H1 (cell line): Measurements from ENCODE around the gene RUVBL1. TPM values are rescaled to one million over a fixed set of nuclear protein-coding genes. Genes with fewer than 3 reads are reported as not detected.

Source experiments
- CTCF ChIA-PET: fragments of 300-600 bp; sonication (Branson Sonifier 250); formaldehyde crosslinking; loops from one replicate; lab custom pipeline; 2021; ENCODE audit not compliant: partially characterized antibody; lab: Charles Lee
- POLR2A ChIA-PET: fragments of 300-600 bp; sonication (Branson Sonifier 250); formaldehyde crosslinking; loops from one replicate; lab custom pipeline; 2021; ENCODE audit warnings: inconsistent platforms; ENCODE audit not compliant: partially characterized antibody; lab: Charles Lee
- DNase-seq, 2 experiments: peaks; one replicate each; pipeline versions ENCODE4 v3.0.0 to v3.0.0-alpha.2; 2010 to 2022; ENCODE audit warnings: low spot score in 2 of 2, low read depth in 1 of 2, mixed read lengths in 1 of 2
- FAIRE-seq: peaks from 2 replicates; lab custom pipeline; 2011; peaks lifted over from hg19 to GRCh38; lab: Jason Lieb, UNC
- H2AFZ ChIP-seq: 2 replicates; pipeline ENCODE4 v1.8.1; 2012; ENCODE audit warnings: low read length, inconsistent platforms
- H2AK5ac ChIP-seq: 2 replicates; pipeline ENCODE4 v1.6.1; 2013; ENCODE audit warnings: low read depth, low read length
- H2BK120ac ChIP-seq: replicated peaks from 2 replicates; pipeline ENCODE3; 2013; ENCODE audit warnings: low read depth, low read length, inconsistent platforms
- H2BK12ac ChIP-seq: 2 replicates; pipeline ENCODE4 v1.6.1; 2013; ENCODE audit warnings: low read depth, low read length
- H2BK15ac ChIP-seq: 2 replicates; pipeline ENCODE4 v1.6.1; 2013; ENCODE audit warnings: low read length
- H2BK20ac ChIP-seq: 2 replicates; pipeline ENCODE4 v1.6.1; 2013; ENCODE audit warnings: low read length
- H2BK5ac ChIP-seq: 2 replicates; pipeline ENCODE4 v1.6.1; 2013; ENCODE audit warnings: low read depth, low read length
- H3K14ac ChIP-seq: 2 replicates; pipeline ENCODE4 v1.6.1; 2013; ENCODE audit warnings: inconsistent platforms; ENCODE audit not compliant: insufficient read length
- H3K18ac ChIP-seq: 2 replicates; pipeline ENCODE4 v1.6.1; 2013; ENCODE audit warnings: low read length; ENCODE audit errors: extremely low read depth
- H3K23ac ChIP-seq: 2 replicates; pipeline ENCODE4 v1.6.1; 2013; ENCODE audit warnings: inconsistent platforms; ENCODE audit not compliant: insufficient read length
- H3K23me2 ChIP-seq: 2 replicates; pipeline ENCODE4 v1.6.1; 2013; ENCODE audit warnings: low read depth, low read length
- H3K27ac ChIP-seq: 2 replicates; pipeline ENCODE4 v1.6.1; 2011; ENCODE audit warnings: low read depth, low read length, inconsistent platforms
- H3K27me3 ChIP-seq, 4 experiments: replicated peaks in 1 of 4; 1 replicate in 1 of 4; 2 replicates in 3 of 4; pipeline versions ENCODE4 v1.6.1 to v1.8.1; 2011 to 2013; ENCODE audit warnings: low read length in 3 of 4, mild to moderate bottlenecking in 3 of 4, inconsistent platforms in 2 of 4, mixed read lengths in 2 of 4, moderate library complexity in 1 of 4; ENCODE audit not compliant: control insufficient read depth in 3 of 4, insufficient read depth in 3 of 4; ENCODE audit errors: extremely low read depth in 1 of 4
- H3K36me3 ChIP-seq, 4 experiments: 2 replicates each; pipeline versions ENCODE4 v1.6.1 to v1.8.1; 2011 to 2013; ENCODE audit warnings: mild to moderate bottlenecking in 4 of 4, low read length in 3 of 4, moderate library complexity in 2 of 4, control low read depth in 1 of 4, inconsistent platforms in 1 of 4; ENCODE audit not compliant: insufficient read depth in 4 of 4, control insufficient read depth in 2 of 4
- H3K4ac ChIP-seq: replicated peaks from 2 replicates; pipeline ENCODE3; 2013; ENCODE audit warnings: low read length, low read depth, mixed read lengths, inconsistent platforms; ENCODE audit not compliant: insufficient read length
- H3K4me1 ChIP-seq, 4 experiments: replicated peaks in 1 of 4; 1 replicate in 1 of 4; 2 replicates in 3 of 4; pipeline versions ENCODE4 v1.6.1 to v1.8.1; 2011 to 2013; ENCODE audit warnings: low read length in 3 of 4, inconsistent platforms in 2 of 4, mixed read lengths in 1 of 4; ENCODE audit not compliant: insufficient read depth in 4 of 4, control insufficient read depth in 3 of 4
- H3K4me2 ChIP-seq, 2 experiments: 2 replicates each; pipeline versions ENCODE4 v1.6.1 to v1.8.1; 2011 to 2013; ENCODE audit warnings: low read depth in 2 of 2, low read length in 2 of 2, control low read depth in 1 of 2, inconsistent platforms in 1 of 2, mild to moderate bottlenecking in 1 of 2; ENCODE audit not compliant: insufficient read depth in 1 of 2
- H3K4me3 ChIP-seq, 4 experiments: fragments of 200-600, 300-600 bp in 1 of 4; sonication (generic), shearing (Covaris generic), sonication (Bioruptor Twin) in 1 of 4; 2 replicates each; pipeline versions ENCODE4 v1.5.1 to v1.8.1; 2011 to 2016; ENCODE audit warnings: low read length in 4 of 4, low read depth in 3 of 4, control low read depth in 2 of 4, inconsistent platforms in 2 of 4, mild to moderate bottlenecking in 2 of 4, mixed read lengths in 1 of 4, moderate library complexity in 1 of 4; ENCODE audit not compliant: insufficient read depth in 2 of 4; ENCODE audit errors: extremely low read depth in 1 of 4
- H3K56ac ChIP-seq: replicated peaks from 2 replicates; pipeline ENCODE3; 2013; ENCODE audit warnings: low read depth, mild to moderate bottlenecking, mixed read lengths, low read length, inconsistent platforms; ENCODE audit not compliant: insufficient read length
- H3K79me1 ChIP-seq: 2 replicates; pipeline ENCODE4 v1.6.1; 2013; ENCODE audit warnings: low read depth, low read length, control low read depth
- H3K79me2 ChIP-seq, 2 experiments: 2 replicates each; pipeline versions ENCODE4 v1.6.1 to v1.8.1; 2012 to 2013; ENCODE audit warnings: low read length in 2 of 2, mild to moderate bottlenecking in 2 of 2, inconsistent platforms in 1 of 2; ENCODE audit not compliant: insufficient read depth in 2 of 2, control insufficient read depth in 1 of 2
- H3K9ac ChIP-seq, 4 experiments: replicated peaks in 1 of 4; 1 replicate in 1 of 4; 2 replicates in 3 of 4; pipeline versions ENCODE4 v1.6.1 to v1.8.1; 2011 to 2013; ENCODE audit warnings: low read depth in 3 of 4, low read length in 3 of 4, control low read depth in 2 of 4, mild to moderate bottlenecking in 2 of 4, moderate library complexity in 2 of 4, inconsistent platforms in 1 of 4; ENCODE audit errors: extremely low read depth in 1 of 4
- H3K9me3 ChIP-seq, 2 experiments: 2 replicates each; pipeline versions ENCODE4 v1.6.1 to v1.8.1; 2012 to 2013; ENCODE audit warnings: mild to moderate bottlenecking in 2 of 2, moderate library complexity in 2 of 2, control low read depth in 1 of 2, inconsistent platforms in 1 of 2, low read depth in 1 of 2, low read length in 1 of 2, mixed read lengths in 1 of 2; ENCODE audit not compliant: insufficient read depth in 2 of 2
- H4K20me1 ChIP-seq, 2 experiments: replicated peaks in 1 of 2; 2 replicates each; pipeline versions ENCODE3 to v1.8.1; 2011 to 2013; ENCODE audit warnings: inconsistent platforms in 2 of 2, low read length in 2 of 2, mild to moderate bottlenecking in 1 of 2; ENCODE audit not compliant: insufficient read depth in 2 of 2, control insufficient read depth in 1 of 2
- H4K5ac ChIP-seq: 2 replicates; pipeline ENCODE4 v1.6.1; 2013; ENCODE audit warnings: low read length, low read depth, mixed read lengths, inconsistent platforms; ENCODE audit not compliant: insufficient read length
- H4K8ac ChIP-seq: 2 replicates; pipeline ENCODE4 v1.8.0; 2013; ENCODE audit warnings: mild to moderate bottlenecking, moderate library complexity, low read length, inconsistent platforms; ENCODE audit not compliant: insufficient read depth; ENCODE audit errors: extremely low read depth
- H4K91ac ChIP-seq: replicated peaks from 2 replicates; pipeline ENCODE3; 2013; ENCODE audit warnings: low read length, mixed read lengths, inconsistent platforms; ENCODE audit not compliant: insufficient read length
- BACH1 ChIP-seq: IDR thresholded peaks from 2 replicates; pipeline ENCODE4 v1.6.1; 2012; ENCODE audit warnings: low read length, improper control_type of control experiment
- CHD1 ChIP-seq: IDR thresholded peaks from 2 replicates; pipeline ENCODE4 v1.6.1; 2012; ENCODE audit warnings: low read depth, low read length, improper control_type of control experiment
- CREB1 ChIP-seq: IDR thresholded peaks from 2 replicates; pipeline ENCODE4 v1.6.1; 2012; ENCODE audit warnings: inconsistent platforms
- RNF2 ChIP-seq: fragments of 200-900, 300-1000 bp; sonication (generic); IDR thresholded peaks from 2 replicates; pipeline ENCODE4 v1.7.1; 2016; ENCODE audit warnings: borderline replicate concordance, low read depth, mild to moderate bottlenecking, antibody characterized with exemption, low read length; ENCODE audit not compliant: poor library complexity, severe bottlenecking; ENCODE audit errors: missing control alignments
- WGBS, 2 experiments: shearing (Covaris generic) in 1 of 2; methylation state at CpG; one replicate each; pipeline versions ENCODE4 v1.1.6 to v1.1.7; 2013 to 2015; ENCODE audit warnings: low lambda C conversion rate in 2 of 2, mixed read lengths in 2 of 2, inconsistent platforms in 1 of 2, low coverage in 1 of 2, missing lambda C conversion rate in 1 of 2; ENCODE audit not compliant: insufficient replicate concordance in 2 of 2, insufficient coverage in 1 of 2, insufficient read length in 1 of 2; ENCODE audit errors: extremely low coverage in 1 of 2, missing lambda C conversion rate in 1 of 2; 5-methylcytosine and 5-hydroxymethylcytosine counted together
- polyA plus RNA-seq, 7 experiments: library from polyadenylated mRNA; depleted of rRNA in 3 of 7; stranded (reverse) in 5 of 7; unstranded in 2 of 7; fragments of >200 nt in 5 of 7; fragments of 200-250 nt in 2 of 7; gene quantifications; 1 replicate in 5 of 7; 2 replicates in 1 of 7; 4 replicates in 1 of 7; pipeline versions ENCODE4 v1.2.1 to v1.2.3, GENCODE V29; 2011 to 2013; ENCODE audit warnings: missing spikeins in 2 of 7, mixed read lengths in 2 of 7
- total RNA-seq: library from RNA; stranded (reverse); fragmentation: NEBNext Ultra II Directional; extraction: Animal tissue kit (Norgen Biotek cat#: 25700); gene quantifications from 2 replicates; pipeline ENCODE4 v1.2.1, GENCODE V29; 2021

RUVBL1 gene
- total and polyA plus RNA-seq, 2 of the 8 experiments (the other 6 are each of a cell fraction or from before 2014, with no cell fraction given): 112 to 135 TPM

DNA sequence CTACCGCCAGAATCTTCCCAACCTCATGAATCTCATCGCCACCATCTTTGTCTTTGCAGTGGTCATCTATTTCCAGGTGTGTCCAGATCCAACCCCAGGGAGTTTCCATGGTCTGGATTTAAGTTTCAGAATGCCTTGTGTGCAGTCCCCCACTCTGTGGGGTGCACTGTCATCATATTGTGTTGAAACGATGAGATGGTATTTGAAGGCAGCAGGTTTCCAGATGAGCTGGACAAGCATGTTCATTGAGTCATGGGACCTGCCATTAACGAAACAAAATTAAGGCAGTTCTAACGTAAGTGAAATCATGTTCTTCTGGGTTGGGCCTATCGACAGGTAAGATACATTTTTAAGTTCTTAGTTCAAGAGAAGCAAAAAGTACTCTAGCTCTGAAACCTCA is 58.6 kb downstream of the RUVBL1 start:
- Histone ChIP-seq H3K23ac (no peak overlapping the region), H2BK15ac (no peak overlapping the region), H3K9me3 (no peaks in the 10 kb centered on the region), H4K5ac (no peak overlapping the region), H2AFZ (no peak overlapping the region), H3K4me3 (no peak overlapping the region), H2BK12ac (no peak overlapping the region), H4K8ac (no peak overlapping the region), H3K9ac (no peak overlapping the region), H2BK5ac (no peak overlapping the region), H3K4me2 (no peak overlapping the region), H3K56ac (no peak overlapping the region), H3K4ac (no peak overlapping the region), H3K27ac (no peak overlapping the region), H4K91ac (no peak overlapping the region), H3K79me1 (no peaks in the 10 kb centered on the region), H3K4me1 (no peaks in the 10 kb centered on the region), H3K18ac (no peak overlapping the region), H2BK120ac (no peak overlapping the region), H3K14ac (no peak overlapping the region), H3K36me3 (peaks cover 51 to 95% (median 89%) of the 10 kb centered on the region in 4 experiments), H3K23me2 (no peaks in the 10 kb centered on the region), H2BK20ac (no peak overlapping the region), H4K20me1 (peaks cover 10 to 22% of the 10 kb centered on the region in 2 experiments), H3K27me3 (no peaks in the 10 kb centered on the region), H2AK5ac (no peak overlapping the region), H3K79me2 (no peaks in the 10 kb centered on the region)
- FAIRE-seq: no peak
- POLR2A ChIA-PET: interaction anchor here (0.6 to 1.1 kb wide), 3 partner anchors 8 to 85 kb away, joined by 3 to 5 read pairs (median 5); no protein-coding TSS in a partner anchor
- CTCF ChIA-PET: interaction anchor here (0.6 to 7.1 kb wide), 5 partner anchors 7 to 181 kb away, joined by 3 to 62 read pairs (median 3); no protein-coding TSS in a partner anchor
- DNase-seq: no peak
- TF ChIP-seq CREB1 (no peak), RNF2 (no peak), BACH1 (no peak), CHD1 (no peak)
- 95% methylated on average over 6 of the region's 6 CpGs; no CpG with 5 or more reads in 1 of the 2 experiments for WGBS, 2 experiments
